Measurements from ENCODE around the gene E2F1. TPM values are rescaled to one million over a fixed set of nuclear protein-coding genes. Genes with fewer than 3 reads are reported as not detected.
A peak's percentile ranks its signal among the peaks of the same experiment; 100 is the strongest.

E2F1 gene
- total and polyA plus RNA-seq, 2 experiments from 2014 or later = 12.1 to 42.6 TPM

GRCh38 chr20:33653900-33654596, 32.1 kb downstream of the E2F1 start (continued):
- TF ChIP-seq ZNF114 (CRISPR knock-in tag; IDR thresholded peaks at IDR 0.05) (no peak), POLR2AphosphoS5 (IDR thresholded peaks at IDR 0.05; ENCODE audit: low read depth) (no peak), CREB1 (CRISPR knock-in tag; IDR thresholded peaks at IDR 0.05; ENCODE audit: low read depth) (no peak), EZH2 (IDR thresholded peaks at IDR 0.05; ENCODE audit: low read depth, unreplicated experiment) (no peak)

- no peaks in the 10 kb centered on the region; the same call in 1 of the 2 replicates for H3K4me1 ChIP-seq (ENCODE audit: insufficient read depth)
- peak; percentile 88 for ATAC-seq
- peak overlapping the region; percentile 79; the same call in 1 of the 2 replicates for H3K27ac ChIP-seq (ENCODE audit: low read depth)
- H3K9me2 ChIP-seq (ENCODE audit: insufficient read depth) = no peaks in the 10 kb centered on the region
- Mint-ChIP-seq H3K4me3 (no peak overlapping the region), H3K4me1 (peaks cover 19% of the 10 kb centered on the region; the same call in 2 of the 3 replicates), H3K27me3 (ENCODE audit: insufficient read depth, low read depth, poor library complexity) (peaks cover 5% of the 10 kb centered on the region), H3K36me3 (ENCODE audit: low read depth) (no peaks in the 10 kb centered on the region), H3K9me3 (no peaks in the 10 kb centered on the region; the same call in 2 of the 3 replicates), H3K27ac (no peak overlapping the region)
- H2AFZ ChIP-seq = no peak overlapping the region
- H4K20me1 ChIP-seq (replicated peaks; ENCODE audit: insufficient read depth) = no peaks in the 10 kb centered on the region
- TF ChIP-seq EZH2 (IDR thresholded peaks at IDR 0.05; ENCODE audit: low read depth, unreplicated experiment) (no peak), CTCF (conservative IDR thresholded peaks at IDR 0.05; ENCODE audit: low read depth in 2 of 2) (peak; percentile 82 to 95)
- no peaks in the 10 kb centered on the region for H3K79me2 ChIP-seq (replicated peaks; ENCODE audit: insufficient read depth)
- no peaks in the 10 kb centered on the region for H3K36me3 ChIP-seq (ENCODE audit: insufficient read depth)
- H3K27me3 ChIP-seq (ENCODE audit: insufficient read depth) = no peaks in the 10 kb centered on the region
- no peak overlapping the region for H3K4me2 ChIP-seq
- no peak overlapping the region for H3K4me3 ChIP-seq
- H3F3A ChIP-seq (replicated peaks; ENCODE audit: low read depth) = no peaks in the 10 kb centered on the region
- DNase-seq (ENCODE audit: low spot score) = peak; percentile 90
These were observed 32.8 kb downstream of the E2F1 start for GRCh38 chr20:33653218-33653899.

- Histone ChIP-seq H3K79me2 (replicated peaks; ENCODE audit: insufficient read depth) (no peaks in the 10 kb centered on the region), H3K4me2 (no peak overlapping the region), H3K27ac (ENCODE audit: low read depth) (no peak overlapping the region), H3K9me2 (ENCODE audit: insufficient read depth) (no peaks in the 10 kb centered on the region), H3K4me3 (no peak overlapping the region), H2AFZ (no peak overlapping the region), H4K20me1 (replicated peaks; ENCODE audit: insufficient read depth) (no peaks in the 10 kb centered on the region), H3F3A (replicated peaks; ENCODE audit: low read depth) (no peaks in the 10 kb centered on the region), H3K36me3 (ENCODE audit: insufficient read depth) (no peaks in the 10 kb centered on the region), H3K4me1 (ENCODE audit: insufficient read depth) (no peaks in the 10 kb centered on the region; the same call in 1 of the 2 replicates), H3K27me3 (ENCODE audit: insufficient read depth) (no peaks in the 10 kb centered on the region)
- Mint-ChIP-seq H3K27me3 (ENCODE audit: insufficient read depth, low read depth, poor library complexity) (peaks cover 6% of the 10 kb centered on the region), H3K4me3 (no peak overlapping the region), H3K27ac (no peak overlapping the region; the same call in 1 of the 2 replicates), H3K36me3 (ENCODE audit: low read depth) (no peaks in the 10 kb centered on the region), H3K9me3 (no peaks in the 10 kb centered on the region; the same call in 2 of the 3 replicates), H3K4me1 (peaks cover 21% of the 10 kb centered on the region; the same call in 2 of the 3 replicates)
- ATAC-seq = no peak
- DNase-seq (ENCODE audit: low spot score) = no peak
- TF ChIP-seq CREB1 (CRISPR knock-in tag; IDR thresholded peaks at IDR 0.05; ENCODE audit: low read depth) = no peak
- TF ChIP-seq POLR2AphosphoS5 (IDR thresholded peaks at IDR 0.05; ENCODE audit: low read depth) = no peak
- no peak for TF ChIP-seq ZNF462 (CRISPR knock-in tag; IDR thresholded peaks at IDR 0.05)
- TF ChIP-seq STAT1 (IDR thresholded peaks at IDR 0.05; ENCODE audit: unreplicated experiment) = no peak
- TF ChIP-seq ZNF331 (CRISPR knock-in tag; IDR thresholded peaks at IDR 0.05; ENCODE audit: low read depth) = no peak
- TF ChIP-seq EZH2 (IDR thresholded peaks at IDR 0.05; ENCODE audit: low read depth, unreplicated experiment) = no peak
- TF ChIP-seq ZNF114 (CRISPR knock-in tag; IDR thresholded peaks at IDR 0.05) = no peak
- no peak for TF ChIP-seq JUNB (IDR thresholded peaks at IDR 0.05; ENCODE audit: unreplicated experiment)
These were observed 34.6 kb downstream of the E2F1 start for GRCh38 chr20:33651562-33652048.
